ENCODE measurements around the gene PDE11A.

- TF ChIP-seq POLR2AphosphoS2 (conservative IDR thresholded peaks at IDR 0.05; ENCODE audit: low read length): no peak
- no peak for TF ChIP-seq PHF8 (IDR thresholded peaks at IDR 0.05; ENCODE audit: borderline replicate concordance, low read depth)
- no peak for TF ChIP-seq EP300 (IDR thresholded peaks at IDR 0.05)
- TF ChIP-seq CTCF (IDR thresholded peaks at IDR 0.05): no peak
- TF ChIP-seq POLR2A (IDR thresholded peaks at IDR 0.05; ENCODE audit: low read length): no peak
- TF ChIP-seq CHD4 (IDR thresholded peaks at IDR 0.05; ENCODE audit: borderline replicate concordance): no peak
- no peak for TF ChIP-seq CEBPB (IDR thresholded peaks at IDR 0.05)
- no peak for TF ChIP-seq USF2 (IDR thresholded peaks at IDR 0.05)
Measured at GRCh38 chr2:178108176-178108575, 35.6 kb upstream of the PDE11A start.

Measured in A549 (cell line).